Measurements from ENCODE around the gene PALB2. TPM values are rescaled to one million over a fixed set of nuclear protein-coding genes. Genes with fewer than 3 reads are reported as not detected.

PALB2 gene
- total RNA-seq, 2 experiments from 2014 or later, result 3.8 to 5.1 TPM

DNA sequence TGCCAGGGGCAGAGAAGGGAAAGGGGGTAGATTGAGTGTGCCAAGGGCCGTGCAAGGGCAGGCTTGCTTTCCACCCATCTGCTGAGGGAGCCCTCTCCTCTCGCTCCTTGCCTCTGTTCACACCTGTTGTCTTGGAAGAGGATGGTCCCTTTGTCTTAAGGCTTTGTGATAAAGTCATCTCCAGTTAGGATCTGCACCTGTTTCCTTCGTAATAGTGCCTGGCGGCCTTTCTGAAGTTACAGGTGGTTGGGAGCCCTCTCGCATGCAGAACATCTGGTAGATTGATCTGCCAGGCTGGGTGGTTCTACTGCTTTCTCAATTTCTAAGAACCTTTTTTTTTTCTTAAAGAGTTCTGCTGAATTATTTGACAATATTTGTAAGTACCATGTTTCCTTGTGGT lies 67.3 kb downstream of the PALB2 start:
- DNase-seq (no peak), ATAC-seq (ENCODE audit: poor library complexity) (no peak)
- H3K27me3 ChIP-seq (ENCODE audit: control insufficient read depth in 1 of 2, insufficient read depth in 2 of 2, low read length in 2 of 2), result no peaks in the 10 kb centered on the region
- Mint-ChIP-seq H3K27me3 (no peaks in the 10 kb centered on the region), H3K4me3 (no peak overlapping the region), H3K4me1 (ENCODE audit: low read depth) (no peaks in the 10 kb centered on the region), H3K36me3 (ENCODE audit: low read depth) (peaks cover 85% of the 10 kb centered on the region), H3K27ac (no peak overlapping the region), H3K9me3 (no peaks in the 10 kb centered on the region)
- no peak overlapping the region for H3K4me3 ChIP-seq (ENCODE audit: low read length)
- intact Hi-C loops (cut with DNase I, micrococcal nuclease), result no loop called here
- no peaks in the 10 kb centered on the region for H3K9me3 ChIP-seq (ENCODE audit: control insufficient read depth in 1 of 2, insufficient read depth in 1 of 2, low read length in 2 of 2)
- peaks cover 45% of the 10 kb centered on the region for H3K36me3 ChIP-seq (ENCODE audit: insufficient read depth, low read length)
- TF ChIP-seq CTCF (IDR thresholded peaks at IDR 0.05), result no peak
- no peak overlapping the region for H3K27ac ChIP-seq (ENCODE audit: low read depth in 1 of 2, low read length in 2 of 2)
- H3K4me1 ChIP-seq (ENCODE audit: insufficient read depth, low read length), result no peaks in the 10 kb centered on the region
- POLR2A ChIA-PET, result no interaction called here
- CTCF ChIA-PET, result no interaction called here

GRCh38 chr16:23572394-23572793 lies 68.7 kb downstream of the PALB2 start:
- Mint-ChIP-seq H3K4me3 (no peak overlapping the region), H3K36me3 (ENCODE audit: low read depth) (peaks cover 82% of the 10 kb centered on the region), H3K27me3 (no peaks in the 10 kb centered on the region), H3K9me3 (no peaks in the 10 kb centered on the region), H3K27ac (no peak overlapping the region), H3K4me1 (ENCODE audit: low read depth) (no peaks in the 10 kb centered on the region)
- H3K36me3 ChIP-seq (ENCODE audit: insufficient read depth, low read length), result peaks cover 48% of the 10 kb centered on the region
- H3K9me3 ChIP-seq (ENCODE audit: control insufficient read depth in 1 of 2, insufficient read depth in 1 of 2, low read length in 2 of 2), result no peaks in the 10 kb centered on the region
- H3K4me3 ChIP-seq (ENCODE audit: low read length), result no peak overlapping the region
- ChIA-PET CTCF (no interaction called here), POLR2A (no interaction called here)
- DNase-seq (no peak), ATAC-seq (ENCODE audit: poor library complexity) (no peak)
- intact Hi-C loops (cut with DNase I, micrococcal nuclease), result no loop called here
- no peaks in the 10 kb centered on the region for H3K4me1 ChIP-seq (ENCODE audit: insufficient read depth, low read length)
- H3K27ac ChIP-seq (ENCODE audit: low read depth in 1 of 2, low read length in 2 of 2), result no peak overlapping the region
- TF ChIP-seq CTCF (IDR thresholded peaks at IDR 0.05), result no peak
- H3K27me3 ChIP-seq (ENCODE audit: control insufficient read depth in 1 of 2, insufficient read depth in 2 of 2, low read length in 2 of 2), result no peaks in the 10 kb centered on the region

- no peak for TF ChIP-seq CTCF (IDR thresholded peaks at IDR 0.05)
- no peaks in the 10 kb centered on the region for H3K9me3 ChIP-seq (ENCODE audit: control insufficient read depth in 1 of 2, insufficient read depth in 1 of 2, low read length in 2 of 2)
- no peaks in the 10 kb centered on the region for H3K27me3 ChIP-seq (ENCODE audit: control insufficient read depth in 1 of 2, insufficient read depth in 2 of 2, low read length in 2 of 2)
- no peak overlapping the region for H3K4me3 ChIP-seq (ENCODE audit: low read length)
- intact Hi-C loops (cut with DNase I, micrococcal nuclease), result no loop called here
- DNase-seq (no peak), ATAC-seq (ENCODE audit: poor library complexity) (no peak)
- CTCF ChIA-PET, result no interaction called here
- POLR2A ChIA-PET, result no interaction called here
- Mint-ChIP-seq H3K36me3 (ENCODE audit: low read depth) (peaks cover 84% of the 10 kb centered on the region), H3K27ac (no peak overlapping the region), H3K4me3 (no peak overlapping the region), H3K4me1 (ENCODE audit: low read depth) (no peaks in the 10 kb centered on the region), H3K9me3 (no peaks in the 10 kb centered on the region), H3K27me3 (no peaks in the 10 kb centered on the region)
- H3K27ac ChIP-seq (ENCODE audit: low read depth in 1 of 2, low read length in 2 of 2), result no peak overlapping the region
- no peaks in the 10 kb centered on the region for H3K4me1 ChIP-seq (ENCODE audit: insufficient read depth, low read length)
- peaks cover 52% of the 10 kb centered on the region for H3K36me3 ChIP-seq (ENCODE audit: insufficient read depth, low read length)
These were observed 69.2 kb downstream of the PALB2 start for GRCh38 chr16:23571895-23572294.

All from CD4-positive, alpha-beta T cell (primary cell).